ENCODE results near the gene DNM1.

DNM1 gene

DNA sequence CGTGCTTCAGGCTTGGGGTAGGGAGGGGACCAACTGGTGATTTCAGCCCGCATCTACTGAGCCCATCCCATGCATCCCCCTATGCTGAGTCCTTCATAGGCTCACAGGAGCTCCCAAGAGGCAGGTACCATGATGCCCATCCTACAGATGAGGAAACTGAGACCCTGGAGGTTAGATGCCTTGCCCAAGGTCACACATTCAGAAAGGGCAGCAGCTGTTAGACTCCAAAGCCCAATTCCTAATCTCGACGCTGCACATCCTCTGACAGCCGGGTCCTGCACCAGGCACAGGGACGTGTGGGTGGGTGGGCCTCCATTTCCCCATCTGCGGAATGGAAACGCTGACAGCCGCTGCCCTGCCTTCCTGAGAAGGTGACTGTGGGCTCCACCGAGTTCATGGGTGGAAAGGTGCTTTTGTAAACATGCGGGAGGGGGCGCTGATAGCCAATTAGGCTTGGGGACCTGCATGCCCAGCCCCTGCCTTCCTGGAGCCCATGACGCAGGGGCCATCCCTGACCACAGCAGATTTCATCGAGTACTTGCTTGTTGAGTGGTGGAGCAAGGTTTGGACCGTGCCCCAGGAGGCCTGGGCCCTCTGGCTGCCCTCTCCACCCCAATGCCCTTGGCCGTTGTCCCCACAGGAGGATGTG lies 2.2 kb downstream of the DNM1 start:
- DNase-seq (ENCODE audit: low spot score), result no peak

DNA sequence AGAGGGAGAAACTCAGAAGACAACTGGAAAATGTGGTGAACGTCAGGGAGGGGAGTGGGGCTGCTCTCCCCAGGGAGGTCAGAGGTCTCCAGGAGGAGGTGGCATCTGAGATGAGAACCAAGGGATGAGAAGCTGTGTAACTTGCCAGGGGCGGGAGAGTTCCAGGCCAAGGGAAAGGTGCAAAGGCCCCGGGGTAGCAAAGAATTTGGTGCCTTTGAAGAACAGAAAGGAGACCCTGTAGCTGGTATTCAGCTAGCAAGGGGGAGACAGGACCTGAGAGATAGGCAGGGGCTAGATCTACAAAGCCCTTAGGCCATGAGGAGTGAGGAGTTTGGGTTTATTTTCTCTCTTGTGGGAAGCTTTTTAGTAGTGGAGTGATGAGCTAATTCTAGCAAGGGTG lies 3.3 kb downstream of the DNM1 start:
- no peak for DNase-seq (ENCODE audit: low spot score)

DNA sequence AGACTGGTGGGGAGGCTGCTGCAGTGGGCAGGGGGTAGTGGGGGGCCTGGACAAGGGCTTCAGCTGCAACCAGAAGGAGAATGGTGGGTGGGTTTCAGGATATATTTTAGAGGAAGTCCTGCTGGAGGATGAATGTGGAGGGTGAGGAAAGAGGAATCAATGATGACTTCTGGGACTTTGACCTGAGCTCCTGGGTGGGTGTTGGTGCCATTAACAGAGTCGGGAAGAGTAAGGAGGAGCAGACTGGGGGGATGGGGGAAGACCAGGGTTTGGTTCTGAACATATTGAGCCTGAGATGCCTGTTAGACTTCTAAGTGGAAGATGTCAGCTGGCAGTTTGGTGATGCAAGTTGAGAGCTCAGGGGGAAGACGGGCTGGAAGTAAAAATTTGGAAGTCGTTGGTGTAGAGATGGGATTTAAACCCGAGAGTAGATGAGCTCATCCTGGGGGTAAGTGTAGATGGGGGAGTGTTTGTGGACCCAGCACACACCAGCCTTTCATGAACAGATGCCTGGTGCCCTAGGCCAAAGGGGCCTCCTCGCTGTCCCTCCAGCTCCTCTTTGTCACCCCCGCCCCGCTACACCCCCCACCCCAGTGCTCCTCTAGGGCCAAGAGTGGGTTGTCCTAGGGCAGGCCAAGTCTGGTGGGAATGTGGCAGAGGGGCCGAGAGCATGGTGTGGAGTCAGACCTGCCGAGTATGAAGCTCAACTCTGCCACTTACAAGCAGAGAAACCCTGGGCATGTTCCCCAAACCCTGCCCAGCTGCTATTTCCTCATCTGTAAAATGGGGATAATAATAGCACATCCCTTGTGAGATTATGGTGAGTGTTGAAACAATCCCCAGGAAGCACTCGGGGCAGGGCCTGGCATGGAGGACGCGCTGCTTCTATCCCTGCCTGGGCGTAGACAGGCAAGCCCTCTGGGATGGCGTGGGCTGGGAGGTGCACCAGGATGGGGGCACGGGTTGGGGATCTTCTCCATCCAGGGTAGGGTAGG lies 4.0 kb downstream of the DNM1 start:
- DNase-seq (ENCODE audit: low spot score), result no peak

DNA sequence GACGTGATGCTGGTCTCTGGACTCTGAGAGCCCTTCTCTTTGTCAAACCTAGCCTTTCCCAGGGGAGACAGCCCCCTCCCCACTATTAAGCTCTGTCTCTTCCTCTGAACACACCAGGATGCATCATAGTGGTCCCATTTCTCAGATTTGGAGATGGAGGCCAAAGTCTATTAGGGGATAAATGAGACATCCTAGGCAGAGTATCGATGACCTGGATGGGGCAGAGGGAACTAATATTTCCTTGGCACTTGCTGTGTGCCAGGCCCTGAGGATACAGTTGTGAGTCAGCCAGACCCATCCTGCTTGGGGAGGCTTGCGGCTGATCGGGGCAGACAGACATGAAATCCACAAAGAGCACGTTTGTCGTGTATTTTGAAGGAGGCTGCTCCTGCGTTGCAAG lies 5.2 kb downstream of the DNM1 start:
- no peak for DNase-seq (ENCODE audit: low spot score)

DNA sequence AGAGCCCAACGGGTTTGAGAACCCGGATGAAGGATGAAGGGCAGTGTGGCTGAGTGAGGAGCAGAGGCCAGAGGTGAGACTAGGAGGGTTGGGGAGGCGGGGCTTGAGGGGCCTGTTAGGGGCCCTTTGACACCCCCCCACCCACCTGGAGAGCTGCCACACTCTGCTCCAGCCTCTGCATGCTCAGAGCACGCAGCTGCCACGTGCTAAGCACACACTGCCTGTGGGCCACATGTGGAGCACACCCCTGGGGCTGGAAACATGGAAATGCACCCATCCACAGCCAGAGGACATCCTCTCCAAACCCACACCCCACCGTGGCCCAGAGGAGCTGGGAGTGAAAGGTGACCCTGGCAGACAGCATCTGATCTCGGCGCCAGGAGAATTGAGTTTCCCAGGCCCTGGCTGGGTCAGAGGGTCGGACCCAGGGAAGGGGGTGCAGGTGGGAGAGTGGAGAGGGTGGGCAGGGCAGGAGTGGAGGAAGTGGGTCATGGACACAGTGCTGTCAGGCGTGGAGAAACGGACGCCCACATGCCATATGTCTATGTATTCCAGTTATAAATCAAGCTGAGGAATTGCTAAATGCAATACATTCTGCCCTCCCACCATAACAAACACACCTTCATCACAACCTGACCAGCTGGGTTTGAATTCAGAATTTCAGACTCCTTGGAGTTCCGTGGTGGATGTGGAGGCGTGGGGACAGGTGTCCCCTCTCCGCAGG lies 5.9 kb downstream of the DNM1 start:
- no peak for DNase-seq (ENCODE audit: low spot score)

DNA sequence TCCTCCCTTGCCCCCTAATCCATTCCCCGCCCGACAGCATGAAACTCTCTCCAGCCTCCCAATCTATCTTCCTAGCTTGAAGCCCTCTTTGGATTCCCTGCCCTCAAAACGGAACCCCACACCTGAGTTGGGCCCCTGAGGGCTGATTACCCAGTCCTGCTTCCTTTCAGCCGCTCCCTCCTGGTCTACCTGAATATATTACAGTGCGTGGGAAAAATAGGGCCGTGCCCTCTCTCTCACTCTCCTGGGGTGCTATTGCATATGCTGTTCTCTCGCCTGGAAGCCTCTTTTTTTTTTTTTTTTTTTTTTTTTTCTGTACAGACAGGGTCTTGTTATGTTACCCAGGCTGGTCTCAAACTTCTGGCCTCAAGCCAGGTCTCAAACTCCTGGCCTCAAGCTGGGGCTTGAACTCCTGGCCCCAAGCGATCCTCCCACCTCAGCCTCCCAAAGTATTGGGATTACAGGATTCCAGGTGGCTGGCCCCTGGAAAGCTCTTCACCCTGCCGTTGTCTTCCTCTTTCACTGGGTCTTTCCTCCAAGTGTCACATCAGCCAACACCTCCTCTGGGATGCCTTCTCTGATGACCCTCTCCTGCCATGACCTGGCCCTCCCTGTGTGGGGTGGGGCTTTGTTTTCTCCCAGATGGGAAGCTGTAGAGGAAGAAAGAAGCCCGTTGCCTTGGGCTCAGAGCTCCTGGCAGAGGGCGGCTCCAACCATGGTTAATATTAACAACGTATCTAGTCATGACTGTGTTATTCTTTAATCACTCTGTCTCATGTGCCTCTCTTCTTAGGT lies 8.2 kb downstream of the DNM1 start:
- no peak for DNase-seq (ENCODE audit: low spot score)

DNA sequence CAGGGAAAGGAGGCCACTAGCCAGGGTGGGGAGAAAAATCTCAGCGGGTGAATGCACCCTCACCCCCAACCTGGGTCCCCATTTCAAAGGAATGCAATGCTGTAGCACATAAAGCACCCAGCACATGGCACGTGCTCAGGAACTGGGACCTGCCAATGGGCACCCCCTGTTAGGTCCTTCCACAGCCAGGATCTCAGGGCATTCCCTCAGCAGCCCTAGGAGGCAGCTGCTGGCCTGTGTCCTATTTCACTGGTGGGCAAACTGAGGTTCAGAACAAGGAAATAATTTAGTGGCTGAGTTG lies 8.8 kb downstream of the DNM1 start:
- no peak for DNase-seq (ENCODE audit: low spot score)

DNA sequence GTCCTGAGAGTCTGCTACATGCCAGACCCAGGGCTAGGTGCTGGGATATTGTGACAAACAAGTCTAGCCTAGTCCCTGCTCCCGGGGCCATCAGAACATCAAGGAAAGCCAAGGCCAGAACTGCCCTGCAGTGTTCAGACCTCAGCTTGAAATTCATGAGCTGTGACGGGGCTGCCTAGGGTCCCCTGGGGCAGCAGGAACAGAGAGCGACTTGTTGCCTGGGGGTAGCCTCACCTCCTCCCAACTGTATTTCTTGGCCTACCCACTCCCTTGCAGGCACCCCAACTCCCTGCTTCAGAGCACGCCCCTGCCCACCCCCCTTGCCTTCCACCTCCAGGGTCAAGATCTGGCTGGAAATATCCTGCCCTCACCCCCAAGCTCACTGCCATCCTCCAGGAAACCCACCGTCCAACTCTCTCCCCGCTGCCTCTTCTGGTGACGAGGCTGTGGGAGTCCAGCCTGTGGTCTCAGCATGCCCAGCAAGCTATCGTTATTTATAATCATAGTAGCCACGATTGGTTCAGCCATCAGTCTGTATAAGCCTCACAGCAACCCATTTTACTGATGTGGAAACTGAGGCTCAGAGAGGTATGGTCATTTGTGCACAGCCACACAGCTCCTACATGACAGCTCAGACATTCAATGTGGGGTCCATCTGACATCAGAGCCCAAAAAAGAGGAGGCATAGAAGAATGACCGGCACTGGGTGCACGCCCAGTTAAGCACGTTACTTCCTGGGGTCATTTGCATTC lies 10.7 kb downstream of the DNM1 start:
- DNase-seq (ENCODE audit: low spot score), result no peak

DNA sequence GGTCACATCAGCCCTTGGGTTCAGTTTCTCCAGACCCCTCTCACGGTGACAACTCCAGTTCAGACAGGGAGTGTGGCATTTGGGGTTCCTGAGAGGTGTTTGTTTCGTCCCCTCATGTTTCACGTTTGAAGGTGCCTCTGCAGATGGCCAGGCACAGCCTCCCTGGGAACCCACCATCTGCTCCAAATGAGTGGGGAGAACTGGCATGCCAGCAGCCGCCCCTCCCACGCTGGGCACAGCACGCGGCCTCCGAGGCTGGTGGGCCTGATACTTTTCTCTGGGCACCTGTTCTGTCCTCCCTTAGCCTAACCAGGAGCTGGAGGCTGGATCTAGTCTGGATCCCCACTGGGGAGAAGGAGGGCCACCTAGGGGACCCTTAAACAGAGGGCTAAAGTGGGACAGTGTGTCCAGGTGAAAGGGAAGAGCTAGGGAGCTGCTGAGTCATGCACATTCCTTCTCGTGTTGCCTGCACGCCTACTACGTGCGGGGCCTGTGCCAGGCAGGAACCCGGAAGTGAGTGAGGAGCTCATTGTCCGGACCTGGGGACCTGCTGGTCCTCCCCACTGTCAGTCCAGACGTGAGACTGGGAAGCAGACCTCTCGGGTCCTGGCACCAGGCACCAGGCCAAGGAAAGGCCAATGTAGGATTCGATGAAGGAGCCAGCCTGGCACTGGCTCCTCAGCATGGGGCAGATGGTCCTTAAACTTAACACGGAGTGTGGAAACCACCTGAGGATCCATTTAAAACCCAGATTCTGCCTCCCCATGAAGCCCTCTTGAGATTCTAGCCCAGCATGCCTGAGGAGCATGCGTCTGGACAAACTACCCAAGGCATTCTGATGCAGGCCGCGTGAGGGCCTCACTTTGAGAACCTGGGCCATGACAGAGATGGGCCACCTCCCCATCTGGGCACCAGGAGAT lies 11.7 kb downstream of the DNM1 start:
- DNase-seq (ENCODE audit: low spot score), result no peak

DNA sequence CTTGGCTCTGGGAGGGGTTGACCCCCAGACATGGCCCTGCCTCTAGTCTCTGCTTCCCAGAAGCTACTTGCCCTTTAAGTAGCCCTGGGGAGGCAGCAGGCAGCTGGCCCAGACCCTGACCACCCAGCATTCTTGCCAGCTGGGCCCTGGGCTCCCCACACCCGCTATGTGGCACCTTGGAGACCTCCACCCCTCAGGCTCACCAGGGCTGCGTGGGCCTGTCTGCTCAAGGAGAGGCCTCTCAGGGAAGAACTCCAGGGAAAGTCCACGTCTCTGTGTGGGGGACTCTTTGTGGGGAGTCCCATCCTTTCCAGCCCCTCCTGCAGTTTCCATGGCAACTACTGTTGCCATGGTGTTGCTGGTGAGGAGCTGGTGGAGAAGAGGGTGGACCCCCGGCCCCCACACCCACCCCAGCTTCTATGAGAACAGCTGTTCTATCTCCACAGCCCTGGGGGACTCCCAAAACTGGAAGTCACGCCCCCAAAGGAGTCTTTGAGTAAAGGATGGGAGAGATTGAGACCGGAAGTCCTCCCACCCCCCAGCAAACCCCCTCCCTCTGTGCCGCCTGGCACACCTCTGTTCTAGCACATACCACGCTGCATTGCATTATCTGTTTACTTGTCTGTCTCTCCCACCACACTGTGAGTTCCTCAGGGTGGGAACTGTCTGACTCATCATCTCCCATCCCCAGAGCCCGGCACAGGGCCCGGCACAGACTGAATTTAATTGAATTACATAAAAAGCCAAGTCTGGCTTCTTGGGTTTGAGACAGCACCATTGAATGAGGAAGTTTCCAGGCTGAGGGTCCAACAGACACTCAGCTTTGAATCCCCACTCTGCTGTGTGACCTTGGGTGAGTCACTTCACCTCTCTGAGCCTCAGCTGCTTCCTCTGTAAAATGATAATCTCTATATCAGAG lies 12.6 kb downstream of the DNM1 start:
- DNase-seq (ENCODE audit: low spot score), result no peak

DNA sequence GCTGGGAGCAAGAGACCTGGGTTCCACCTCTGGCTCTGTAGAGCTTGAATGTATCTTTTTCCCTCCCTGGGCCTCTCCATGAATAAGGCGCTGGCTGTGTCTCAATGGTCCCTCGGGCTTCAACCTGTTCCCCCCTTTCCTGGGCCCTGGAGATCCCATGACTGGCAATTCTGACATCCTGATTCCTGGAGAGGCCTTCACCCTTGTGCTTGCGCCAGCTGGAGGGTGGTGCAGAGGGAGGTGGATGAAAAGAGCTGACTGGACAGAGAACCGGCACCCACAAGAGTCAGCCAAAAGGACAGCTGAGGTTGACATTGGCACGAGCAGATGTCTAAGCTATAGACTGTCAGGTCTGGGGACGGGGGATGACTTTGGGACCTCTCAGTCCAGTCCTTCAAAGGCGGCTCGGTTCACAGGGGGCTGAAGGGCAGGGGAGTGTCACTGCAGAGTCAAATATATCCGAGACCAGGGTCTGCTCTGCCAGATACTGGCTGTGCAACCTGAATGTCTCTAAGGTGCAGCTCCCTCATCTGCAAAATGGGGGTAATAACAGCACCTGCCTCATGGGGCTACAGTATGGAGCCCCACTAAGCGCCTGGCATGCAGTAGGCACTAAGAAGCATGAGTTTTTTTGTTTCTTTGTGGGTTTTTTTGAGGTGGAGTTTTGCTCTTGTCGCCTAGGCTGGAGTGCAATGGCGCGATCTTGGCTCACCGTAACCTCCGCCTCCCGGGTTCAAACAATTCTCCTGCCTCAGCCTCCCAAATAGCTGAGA lies 13.8 kb downstream of the DNM1 start:
- no peak for DNase-seq (ENCODE audit: low spot score)

DNA sequence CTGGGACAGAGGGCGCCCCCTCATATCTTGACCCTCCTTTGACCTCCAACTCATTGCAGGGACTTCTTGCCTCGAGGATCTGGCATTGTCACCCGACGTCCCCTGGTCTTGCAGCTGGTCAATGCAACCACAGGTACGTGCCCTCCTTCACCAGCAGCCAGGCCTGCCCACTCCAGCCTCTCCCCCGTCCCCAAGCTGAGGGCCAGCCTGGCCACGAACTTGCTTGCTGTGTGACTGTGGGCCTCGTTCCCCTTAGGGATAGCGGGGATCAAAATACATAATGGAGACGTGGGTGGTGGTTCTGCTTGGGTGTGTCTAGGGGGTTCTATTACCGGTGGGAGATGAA lies 15.0 kb downstream of the DNM1 start:
- no peak for DNase-seq (ENCODE audit: low spot score)

DNA sequence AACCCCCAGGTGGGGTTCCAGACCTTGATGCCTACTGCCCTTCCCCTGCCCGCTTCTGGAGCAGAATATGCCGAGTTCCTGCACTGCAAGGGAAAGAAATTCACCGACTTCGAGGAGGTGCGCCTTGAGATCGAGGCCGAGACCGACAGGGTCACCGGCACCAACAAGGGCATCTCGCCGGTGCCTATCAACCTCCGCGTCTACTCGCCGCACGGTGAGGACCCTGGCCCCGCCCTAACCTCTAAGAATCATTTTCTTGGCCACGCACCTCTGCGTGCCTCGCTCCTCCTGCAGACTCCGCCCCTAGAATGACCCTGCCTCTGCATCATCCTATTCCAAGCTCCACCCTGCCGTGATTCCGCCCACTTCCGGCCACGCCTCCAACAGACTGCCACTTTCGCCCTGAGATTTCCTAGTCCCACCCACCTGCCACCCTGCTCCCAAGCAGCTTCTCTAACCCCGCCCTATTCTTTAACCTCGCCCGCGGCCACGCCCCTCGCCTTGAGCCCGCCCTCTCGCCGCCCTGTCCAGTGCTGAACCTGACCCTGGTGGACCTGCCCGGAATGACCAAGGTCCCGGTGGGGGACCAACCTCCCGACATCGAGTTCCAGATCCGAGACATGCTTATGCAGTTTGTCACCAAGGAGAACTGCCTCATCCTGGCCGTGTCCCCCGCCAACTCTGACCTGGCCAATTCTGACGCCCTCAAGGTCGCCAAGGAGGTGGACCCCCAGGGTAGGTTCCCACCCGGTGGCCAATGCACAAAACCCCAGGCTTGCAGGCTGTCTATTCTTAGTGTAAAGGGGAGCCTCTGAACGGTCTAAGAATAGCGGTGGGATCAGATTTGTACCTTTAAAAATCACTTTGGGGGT lies 15.6 kb downstream of the DNM1 start:
- DNase-seq (ENCODE audit: low spot score), result peak; percentile 85

DNA sequence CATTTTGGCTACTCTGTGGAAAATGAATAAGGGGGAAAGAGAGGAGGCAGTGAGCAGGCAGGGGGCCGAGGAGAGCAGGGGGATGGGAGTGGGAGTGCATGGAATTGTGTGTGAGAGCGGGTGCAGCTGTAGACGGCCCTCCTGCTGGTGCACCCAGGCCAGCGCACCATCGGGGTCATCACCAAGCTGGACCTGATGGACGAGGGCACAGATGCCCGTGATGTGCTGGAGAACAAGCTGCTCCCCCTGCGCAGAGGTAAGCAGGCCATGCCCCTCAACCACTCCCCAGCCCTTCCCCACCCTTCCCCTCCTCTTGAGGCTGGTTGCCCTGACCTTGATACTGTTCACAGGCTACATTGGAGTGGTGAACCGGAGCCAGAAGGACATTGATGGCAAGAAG lies 16.7 kb downstream of the DNM1 start:
- no peak for DNase-seq (ENCODE audit: low spot score)

DNA sequence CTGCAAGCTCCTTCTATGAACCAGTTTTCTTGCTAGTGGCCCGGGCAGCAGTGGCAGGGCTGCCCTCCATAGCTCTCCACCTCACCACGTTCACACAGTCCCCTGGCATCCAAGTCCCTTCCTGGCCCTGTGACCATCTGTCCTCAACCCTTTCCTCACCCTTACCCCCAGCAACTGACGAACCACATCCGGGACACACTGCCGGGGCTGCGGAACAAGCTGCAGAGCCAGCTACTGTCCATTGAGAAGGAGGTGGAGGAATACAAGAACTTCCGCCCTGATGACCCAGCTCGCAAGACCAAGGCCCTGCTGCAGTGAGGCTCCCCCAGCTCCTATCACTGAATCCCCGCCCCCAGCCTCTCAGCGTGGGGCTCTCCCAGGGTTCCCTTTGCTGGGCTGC lies 18.8 kb downstream of the DNM1 start:
- DNase-seq (ENCODE audit: low spot score), result no peak

DNA sequence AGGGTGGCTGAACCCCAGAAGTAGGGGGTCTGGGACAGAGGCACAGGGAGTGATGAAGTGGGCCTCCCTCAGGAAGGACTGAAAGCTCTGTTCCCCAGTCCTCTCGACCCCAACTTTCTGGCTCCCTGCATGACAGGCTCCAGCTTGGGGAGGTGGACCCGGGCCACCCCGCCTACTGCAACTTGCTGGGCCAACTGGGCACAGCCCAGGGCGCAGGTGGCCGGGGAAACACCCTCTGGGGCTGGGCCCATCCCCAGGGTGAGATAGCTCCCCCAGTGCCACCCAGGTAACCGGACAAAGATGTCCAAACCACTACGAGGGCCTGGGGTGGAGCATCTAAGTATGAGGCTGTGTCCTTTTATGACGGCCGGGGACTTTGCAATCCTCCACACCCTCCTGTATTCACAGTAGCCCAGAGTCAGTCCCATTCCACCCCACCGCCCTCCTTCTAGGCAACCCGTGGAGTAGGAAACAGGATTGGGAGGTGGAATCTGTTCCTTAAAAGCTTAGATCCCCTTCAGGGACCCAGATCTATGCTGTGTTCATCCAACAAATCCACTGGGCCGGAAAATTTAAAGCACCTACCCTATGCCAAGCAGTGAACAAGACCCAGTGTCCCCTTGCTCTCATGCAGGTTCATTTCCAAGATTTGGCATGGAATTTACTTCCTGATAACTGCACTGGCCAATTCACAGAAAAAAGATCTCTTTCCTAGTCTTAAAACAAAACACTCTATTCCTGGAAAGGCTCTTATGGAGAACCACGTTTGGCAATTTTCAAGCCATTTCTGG lies 19.9 kb downstream of the DNM1 start:
- no peak for DNase-seq (ENCODE audit: low spot score)

DNA sequence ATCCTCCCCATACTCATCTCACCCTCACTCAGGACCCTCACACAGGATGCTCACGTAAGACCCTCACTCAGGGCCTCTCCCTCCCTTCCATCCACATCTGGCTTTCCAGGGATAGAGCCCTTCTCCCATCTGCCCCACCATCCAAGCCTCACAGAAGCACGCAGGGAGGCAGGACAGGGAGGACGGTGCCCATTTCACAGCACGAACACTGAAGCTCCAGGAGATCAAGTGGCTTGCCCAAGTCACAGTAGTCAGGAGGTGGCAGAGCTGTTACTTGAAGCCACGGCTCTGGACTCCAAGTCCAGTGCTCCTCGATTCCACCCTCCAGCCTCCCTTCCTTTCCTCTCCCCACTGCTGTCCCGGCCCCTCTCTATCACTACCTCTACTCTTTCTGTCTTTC lies 21.7 kb downstream of the DNM1 start:
- DNase-seq (ENCODE audit: low spot score), result no peak

All from left forelimb (tissue), 1 donor.